GM21367 (cell line): ENCODE measurements around the gene LRTM1.

ENCODE experiments used
- ATAC-seq: cut with Tn5 transposase; IDR thresholded peaks from one replicate; pipeline ENCODE4 v1.9.1; 2021; ENCODE audit not compliant: unreplicated experiment

LRTM1 gene

GRCh38 chr3:54895613-54896012 is 32.2 kb downstream of the LRTM1 start:
- ATAC-seq = no peak

- no peak for ATAC-seq
Observed at GRCh38 chr3:54892168-54892567, 35.7 kb downstream of the LRTM1 start.

- ATAC-seq = no peak
Observed at GRCh38 chr3:54891540-54891897, 36.3 kb downstream of the LRTM1 start.

GRCh38 chr3:54889731-54890130 is 38.1 kb downstream of the LRTM1 start:
- no peak for ATAC-seq

- ATAC-seq = no peak
Observed at GRCh38 chr3:54888873-54889272, 39.0 kb downstream of the LRTM1 start.

GRCh38 chr3:54888162-54888561 is 39.7 kb downstream of the LRTM1 start:
- ATAC-seq = no peak

- no peak for ATAC-seq
Observed at GRCh38 chr3:54882129-54882833, 45.6 kb downstream of the LRTM1 start.

GRCh38 chr3:54878145-54878544 is 49.7 kb downstream of the LRTM1 start:
- ATAC-seq = no peak

GRCh38 chr3:54877730-54878129 is 50.1 kb downstream of the LRTM1 start:
- ATAC-seq = no peak

GRCh38 chr3:54876694-54877093 is 51.2 kb downstream of the LRTM1 start:
- ATAC-seq = no peak

GRCh38 chr3:54875596-54876268 is 52.1 kb downstream of the LRTM1 start:
- no peak for ATAC-seq

- no peak for ATAC-seq
Observed at GRCh38 chr3:54874816-54875556, 52.9 kb downstream of the LRTM1 start.

- no peak for ATAC-seq
Observed at GRCh38 chr3:54873059-54874010, 54.5 kb downstream of the LRTM1 start.

GRCh38 chr3:54871867-54872266 is 56.0 kb downstream of the LRTM1 start:
- ATAC-seq = no peak

- ATAC-seq = no peak
Observed at GRCh38 chr3:54870423-54870822, 57.4 kb downstream of the LRTM1 start.
